T1000 (cell line): Measurements from ENCODE around the gene TAS1R1.
A peak's percentile ranks its signal among the peaks of the same experiment; 100 is the strongest.
"Not testable (repeated sequence)": the region's sequence is repeated elsewhere in the genome, so short reads cannot be mapped to it uniquely, and the experiment has no call there.

Experiments used
- DNase-seq: peaks from one replicate; lab custom pipeline; 2025; ENCODE audit warnings: mixed read lengths; lab: John Stamatoyannopoulos, UW

The TAS1R1 gene

DNA sequence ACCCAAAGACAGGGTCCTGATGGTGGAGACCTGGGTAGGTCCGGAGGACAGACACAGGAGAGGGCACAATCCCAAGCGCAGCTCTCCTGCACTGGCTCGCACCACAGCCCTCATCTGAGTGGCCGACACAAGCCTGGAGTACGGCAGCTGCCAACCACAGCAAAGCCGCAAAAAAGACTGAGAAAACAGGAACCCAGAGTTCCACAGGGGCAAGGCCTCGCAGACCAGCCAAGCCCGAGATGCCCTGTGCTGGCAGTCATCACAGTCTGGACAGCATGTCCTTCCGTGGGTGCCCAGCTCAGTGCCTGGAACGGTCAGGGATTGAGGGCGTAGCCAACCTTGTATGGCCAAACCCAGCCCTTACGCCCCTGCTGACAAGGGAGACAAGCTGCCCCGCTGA lies 36.1 kb downstream of the TAS1R1 start:
- DNase-seq: no peak

DNA sequence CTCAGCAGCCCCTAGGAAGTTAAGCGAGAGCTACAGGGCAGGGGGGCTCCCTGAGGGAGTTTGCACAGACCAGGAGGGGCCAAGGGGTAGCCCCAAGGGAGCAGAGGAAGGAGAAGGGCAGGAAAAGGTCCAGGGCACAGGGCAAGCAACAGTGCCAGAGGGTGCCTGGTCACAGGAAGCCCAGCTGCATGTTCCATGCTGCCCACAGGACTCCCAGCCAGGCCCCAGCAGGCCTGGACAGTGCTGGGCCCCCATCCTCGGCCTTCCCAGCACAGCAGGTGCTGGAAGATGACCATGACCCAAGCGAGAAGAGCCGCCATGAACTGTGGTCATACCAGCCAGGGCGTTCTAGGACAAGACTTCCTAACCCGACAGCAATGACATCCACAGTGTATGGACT lies 36.5 kb downstream of the TAS1R1 start:
- DNase-seq: no peak

DNA sequence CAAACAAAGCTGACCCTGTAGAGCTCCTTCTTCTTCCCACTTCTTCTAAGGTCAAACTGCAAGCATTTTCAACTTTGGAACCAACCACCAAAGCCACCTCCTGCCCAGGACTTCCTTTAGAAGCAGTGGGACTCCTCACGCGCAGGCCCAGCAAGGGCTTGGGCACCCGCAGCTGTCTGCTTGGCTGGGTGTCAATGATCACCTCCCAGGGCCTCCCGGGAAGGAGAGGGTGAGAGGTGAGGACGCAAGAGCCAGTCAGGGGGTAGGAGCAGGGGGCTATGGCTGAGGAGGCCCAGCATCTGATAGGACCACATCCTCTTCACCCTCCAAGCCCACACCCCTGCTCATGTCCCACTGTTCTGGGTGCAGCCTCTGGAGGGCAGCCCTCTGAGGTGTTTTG lies 37.3 kb downstream of the TAS1R1 start:
- no peak for DNase-seq

GRCh38 chr1:6592865-6593593 lies 37.9 kb downstream of the TAS1R1 start:
- no peak for DNase-seq

GRCh38 chr1:6593810-6594209 lies 38.7 kb downstream of the TAS1R1 start:
- DNase-seq: no peak

- no peak for DNase-seq
Observed at GRCh38 chr1:6594977-6595740, 40.1 kb downstream of the TAS1R1 start.

GRCh38 chr1:6596351-6596750 lies 41.2 kb downstream of the TAS1R1 start:
- DNase-seq: no peak

- DNase-seq: no peak
Observed at GRCh38 chr1:6596886-6597776, 42.0 kb downstream of the TAS1R1 start.

- DNase-seq: no peak
Observed at GRCh38 chr1:6597777-6598131, 42.6 kb downstream of the TAS1R1 start.

GRCh38 chr1:6599141-6599975 lies 44.3 kb downstream of the TAS1R1 start:
- DNase-seq: no peak

DNA sequence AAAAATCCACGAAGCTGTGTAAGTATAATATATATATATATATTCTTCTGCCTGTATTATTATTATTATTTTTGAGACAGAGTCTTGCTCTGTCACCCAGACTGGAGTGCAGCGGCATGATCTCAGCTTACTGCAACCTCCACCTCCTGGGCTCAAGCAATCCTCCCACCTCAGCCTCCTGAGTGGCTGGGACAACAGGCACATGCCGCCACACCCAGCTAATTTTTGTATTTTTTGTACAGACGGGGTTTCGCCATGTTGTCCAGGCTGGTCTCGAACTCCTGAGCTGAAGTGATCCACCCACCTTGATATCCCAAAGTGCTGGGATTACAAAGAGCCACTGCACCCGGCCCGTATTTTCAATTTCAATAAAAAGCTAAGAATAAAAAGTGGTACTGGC lies 44.9 kb downstream of the TAS1R1 start:
- not testable (repeated sequence) for DNase-seq

- no peak for DNase-seq
Observed at GRCh38 chr1:6600410-6601048, 45.4 kb downstream of the TAS1R1 start.

- peak; percentile 90 for DNase-seq
Observed at GRCh38 chr1:6601049-6601922, 46.2 kb downstream of the TAS1R1 start.

GRCh38 chr1:6601923-6602668 lies 47.0 kb downstream of the TAS1R1 start:
- DNase-seq: no peak

DNA sequence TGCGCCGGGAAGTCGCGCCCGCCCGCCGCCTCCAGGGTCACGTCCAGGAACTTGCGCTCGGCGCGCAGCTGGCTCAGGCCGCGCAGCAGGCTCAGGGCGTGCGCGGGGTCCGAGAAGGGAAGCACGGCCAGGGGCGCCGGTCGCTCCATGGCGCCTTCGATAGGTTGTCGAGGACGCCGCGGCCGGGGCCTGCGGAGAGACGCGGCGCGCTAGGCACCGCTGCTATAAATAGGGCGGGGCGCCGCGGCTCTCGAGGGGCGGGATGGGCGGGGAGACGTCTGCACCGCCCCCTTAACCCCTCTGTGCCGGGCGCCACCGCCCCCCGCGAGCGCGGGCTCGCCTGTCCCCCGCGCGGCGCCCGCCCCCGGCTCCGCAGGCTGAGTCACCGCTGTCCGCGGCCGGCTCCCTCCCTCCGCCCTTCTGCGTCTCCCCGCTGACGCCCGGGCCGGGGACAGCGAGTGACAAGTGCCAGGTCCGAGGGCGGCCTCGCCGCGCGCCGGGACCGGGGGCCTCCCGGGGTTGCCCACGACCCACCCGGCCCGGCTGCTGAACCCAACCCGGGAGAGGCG lies 47.6 kb downstream of the TAS1R1 start, which contains the start of gene KLHL21:
Gene KLHL21, minus strand, starts transcription at position 201 of the 569 bp plus-strand sequence. Its CDS starts 52 bp downstream, at position 149.
- DNase-seq: peak; percentile 86

- peak; percentile 60 for DNase-seq
Observed at GRCh38 chr1:6603238-6603914, 48.3 kb downstream of the TAS1R1 start.

GRCh38 chr1:6603915-6604558 lies 48.9 kb downstream of the TAS1R1 start:
- DNase-seq: no peak
